Skeletal muscle tissue (tissue), 4 donors: ENCODE results near the gene UBAC1. TPM values are rescaled to one million over a fixed set of nuclear protein-coding genes. Genes with fewer than 3 reads are reported as not detected.
A peak's percentile ranks its signal among the peaks of the same experiment; 100 is the strongest.

Experiments used
- H3K27ac ChIP-seq: one replicate; pipeline ENCODE4 v1.7.0; 2013; ENCODE audit warnings: mild to moderate bottlenecking, low read depth, low read length, inconsistent platforms
- H3K27me3 ChIP-seq, 3 donors: one replicate each; pipeline ENCODE4 v1.7.0; 2013; ENCODE audit warnings: low read length in 3 of 3; ENCODE audit not compliant: control insufficient read depth in 3 of 3, insufficient read depth in 3 of 3
- H3K36me3 ChIP-seq, 3 donors: one replicate each; pipeline ENCODE4 v1.7.0; 2013; ENCODE audit warnings: low read length in 3 of 3; ENCODE audit not compliant: control insufficient read depth in 3 of 3, insufficient read depth in 3 of 3
- H3K4me1 ChIP-seq, 3 donors: one replicate each; pipeline ENCODE4 v1.7.0; 2013; ENCODE audit warnings: low read length in 3 of 3, mild to moderate bottlenecking in 3 of 3; ENCODE audit not compliant: control insufficient read depth in 3 of 3, insufficient read depth in 3 of 3
- H3K4me3 ChIP-seq, 3 donors: one replicate each; pipeline ENCODE4 v1.7.0; 2013; ENCODE audit warnings: low read length in 3 of 3
- H3K9ac ChIP-seq, 3 donors: one replicate each; pipeline ENCODE4 v1.7.0; 2013; ENCODE audit warnings: low read length in 3 of 3, mild to moderate bottlenecking in 3 of 3, moderate library complexity in 2 of 3, low read depth in 1 of 3
- H3K9me3 ChIP-seq, 3 donors: one replicate each; pipeline ENCODE4 v1.7.0; 2013; ENCODE audit warnings: low read length in 3 of 3; ENCODE audit not compliant: control insufficient read depth in 3 of 3
- total RNA-seq: library from RNA; depleted of rRNA; stranded (reverse); fragments of >200 nt; gene quantifications from one replicate; pipeline ENCODE4 v1.2.3, GENCODE V29; 2014
- donor health status: Osteomylitis.

Gene UBAC1
- total RNA-seq, 1 donor from 2014 or later: 37.6 TPM

- Histone ChIP-seq H3K27ac (no peak overlapping the region), H3K9ac (no peak overlapping the region), H3K27me3 (peaks cover 0 to 16% (median 12%) of the 10 kb centered on the region in 3 donors), H3K4me3 (no peak overlapping the region), H3K4me1 (peaks cover 25 to 30% (median 25%) of the 10 kb centered on the region in 3 donors), H3K9me3 (no peaks in the 10 kb centered on the region), H3K36me3 (no peaks in the 10 kb centered on the region)
These were observed 27.3 kb upstream of the UBAC1 start for GRCh38 chr9:135988493-135988892.

- Histone ChIP-seq H3K27me3 (peaks cover 0 to 16% (median 12%) of the 10 kb centered on the region in 3 donors), H3K4me1 (peaks cover 19 to 24% (median 21%) of the 10 kb centered on the region in 3 donors), H3K9me3 (no peaks in the 10 kb centered on the region), H3K27ac (no peak overlapping the region), H3K4me3 (no peak overlapping the region), H3K9ac (no peak overlapping the region), H3K36me3 (no peaks in the 10 kb centered on the region)
These were observed 26.7 kb upstream of the UBAC1 start for GRCh38 chr9:135987838-135988404.

- Histone ChIP-seq H3K4me1 (peaks cover 11 to 13% (median 11%) of the 10 kb centered on the region in 3 donors), H3K27me3 (peaks cover 0 to 16% (median 12%) of the 10 kb centered on the region in 3 donors), H3K9ac (no peak overlapping the region), H3K36me3 (no peaks in the 10 kb centered on the region), H3K4me3 (no peak overlapping the region), H3K27ac (no peak overlapping the region), H3K9me3 (no peaks in the 10 kb centered on the region)
These were observed 25.4 kb upstream of the UBAC1 start for GRCh38 chr9:135986605-135987004.

GRCh38 chr9:135985889-135986288 is 24.7 kb upstream of the UBAC1 start:
- Histone ChIP-seq H3K27ac (no peak overlapping the region), H3K27me3 (peaks cover 0 to 12% (median 11%) of the 10 kb centered on the region in 3 donors), H3K9me3 (no peaks in the 10 kb centered on the region), H3K4me3 (no peak overlapping the region), H3K9ac (no peak overlapping the region), H3K4me1 (peaks cover 11 to 16% (median 15%) of the 10 kb centered on the region in 3 donors), H3K36me3 (no peaks in the 10 kb centered on the region)

GRCh38 chr9:135985459-135985774 is 24.2 kb upstream of the UBAC1 start:
- H3K27me3 ChIP-seq: peaks cover 0 to 12% (median 10%) of the 10 kb centered on the region in 3 donors
- peaks cover 14 to 19% (median 18%) of the 10 kb centered on the region in 3 donors for H3K4me1 ChIP-seq

GRCh38 chr9:135984072-135984710 is 23.0 kb upstream of the UBAC1 start:
- Histone ChIP-seq H3K27ac (no peak overlapping the region), H3K4me3 (no peak overlapping the region)

More at GRCh38 chr9:135985459-135985774, 24.2 kb upstream of the UBAC1 start:
- H3K36me3 ChIP-seq: no peaks in the 10 kb centered on the region
- H3K4me3 ChIP-seq: no peak overlapping the region
- no peak overlapping the region for H3K9ac ChIP-seq
- H3K27ac ChIP-seq: no peak overlapping the region
- H3K9me3 ChIP-seq: no peaks in the 10 kb centered on the region

GRCh38 chr9:135983208-135984071 is 22.3 kb upstream of the UBAC1 start:
- Histone ChIP-seq H3K36me3 (no peaks in the 10 kb centered on the region), H3K9me3 (no peaks in the 10 kb centered on the region), H3K4me1 (peaks cover 26 to 27% (median 26%) of the 10 kb centered on the region in 3 donors), H3K27ac (no peak overlapping the region), H3K9ac (no peak overlapping the region), H3K27me3 (peaks cover 0 to 9% (median 4%) of the 10 kb centered on the region in 3 donors), H3K4me3 (no peak overlapping the region)

More at GRCh38 chr9:135984072-135984710, 23.0 kb upstream of the UBAC1 start:
- H3K9me3 ChIP-seq: no peaks in the 10 kb centered on the region
- H3K4me1 ChIP-seq: peaks cover 20% of the 10 kb centered on the region in 3 donors
- H3K27me3 ChIP-seq: peaks cover 0 to 4% (median 4%) of the 10 kb centered on the region in 3 donors
- H3K9ac ChIP-seq: no peak overlapping the region
- no peaks in the 10 kb centered on the region for H3K36me3 ChIP-seq

GRCh38 chr9:135982499-135983207 is 21.5 kb upstream of the UBAC1 start:
- no peak overlapping the region for H3K9ac ChIP-seq
- H3K4me3 ChIP-seq: no peak overlapping the region
- H3K36me3 ChIP-seq: no peaks in the 10 kb centered on the region
- H3K9me3 ChIP-seq: no peaks in the 10 kb centered on the region
- no peak overlapping the region for H3K27ac ChIP-seq
- H3K4me1 ChIP-seq: peaks cover 26 to 27% (median 26%) of the 10 kb centered on the region in 3 donors
- peaks cover 0 to 9% (median 4%) of the 10 kb centered on the region in 3 donors for H3K27me3 ChIP-seq

GRCh38 chr9:135980926-135981630 is 19.9 kb upstream of the UBAC1 start:
- H3K36me3 ChIP-seq: no peaks in the 10 kb centered on the region
- H3K9ac ChIP-seq: peak overlapping the region in 1 of 3 donors; percentile 33
- peaks cover 0 to 9% (median 4%) of the 10 kb centered on the region in 3 donors for H3K27me3 ChIP-seq
- H3K9me3 ChIP-seq: no peaks in the 10 kb centered on the region
- no peak overlapping the region for H3K27ac ChIP-seq
- H3K4me3 ChIP-seq: peak overlapping the region in 1 of 3 donors; percentile 22
- peaks cover 26 to 27% (median 26%) of the 10 kb centered on the region in 3 donors for H3K4me1 ChIP-seq
